ENCODE results near the gene UBALD2. TPM values are rescaled to one million over a fixed set of nuclear protein-coding genes. Genes with fewer than 3 reads are reported as not detected.
"Not testable (repeated sequence)": the region's sequence is repeated elsewhere in the genome, so short reads cannot be mapped to it uniquely, and the experiment has no call there.

UBALD2 gene
- total and polyA plus RNA-seq, 4 donors, result 23.2 to 30.2 (median 26.7) TPM

DNA sequence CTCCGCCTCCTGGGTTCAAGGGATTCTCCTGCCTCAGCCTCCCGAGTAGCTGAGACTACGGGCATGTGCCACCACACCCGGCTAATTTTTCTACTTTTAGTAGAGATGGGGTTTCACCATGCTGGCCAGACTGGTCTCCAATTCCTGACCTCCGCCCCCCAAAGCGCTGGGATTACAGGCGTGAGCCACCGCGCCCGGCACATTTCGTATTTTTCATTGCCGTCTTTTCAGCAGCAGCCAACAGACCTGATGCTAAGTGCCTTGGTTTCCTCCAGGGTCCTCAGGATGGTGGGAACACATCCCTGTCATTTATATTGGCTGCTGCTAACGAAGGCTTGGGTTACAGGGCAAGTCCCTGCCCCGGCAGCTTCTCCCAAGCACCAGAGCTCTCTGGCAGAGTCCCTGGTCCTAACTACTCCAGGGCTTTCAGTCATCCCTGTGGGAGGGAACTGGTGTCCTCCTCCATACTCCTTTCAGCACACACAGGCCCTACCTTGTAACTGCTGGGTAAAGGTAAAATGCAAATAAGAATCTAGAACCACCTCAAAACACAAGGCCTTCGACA is 23.4 kb upstream of the UBALD2 start:
- Histone ChIP-seq H3K9me3 (ENCODE audit: control insufficient read depth, low read length) (peaks cover 2% of the 10 kb centered on the region), H3K4me1 (ENCODE audit: control insufficient read depth in 1 of 2, insufficient read depth in 2 of 2, low read length in 2 of 2) (no peaks in the 10 kb centered on the region), H3K4me3 (ENCODE audit: low read length in 2 of 2) (no peak overlapping the region), H3K27ac (ENCODE audit: low read depth in 1 of 2, low read length in 2 of 2) (no peak overlapping the region), H3K36me3 (ENCODE audit: control insufficient read depth in 1 of 2, insufficient read depth in 2 of 2, low read length in 1 of 2) (no peaks in the 10 kb centered on the region), H3K27me3 (ENCODE audit: control insufficient read depth in 1 of 2, insufficient read depth in 2 of 2, low read length in 1 of 2) (peaks cover 0 to 2% of the 10 kb centered on the region in 2 donors)
- WGBS, 2 donors, result 94 to 96% methylated on average over 15 of the region's 15 CpGs
- DNase-seq (peak in 1 of 2 donors; percentile 48), ATAC-seq (ENCODE audit: low FRiP score) (no peak)
- intact Hi-C loops (cut with DNase I), result loop anchor here in 1 of 2 donors (5.0 kb wide), 1 partner anchor 36 kb away; no protein-coding TSS in a partner anchor

DNA sequence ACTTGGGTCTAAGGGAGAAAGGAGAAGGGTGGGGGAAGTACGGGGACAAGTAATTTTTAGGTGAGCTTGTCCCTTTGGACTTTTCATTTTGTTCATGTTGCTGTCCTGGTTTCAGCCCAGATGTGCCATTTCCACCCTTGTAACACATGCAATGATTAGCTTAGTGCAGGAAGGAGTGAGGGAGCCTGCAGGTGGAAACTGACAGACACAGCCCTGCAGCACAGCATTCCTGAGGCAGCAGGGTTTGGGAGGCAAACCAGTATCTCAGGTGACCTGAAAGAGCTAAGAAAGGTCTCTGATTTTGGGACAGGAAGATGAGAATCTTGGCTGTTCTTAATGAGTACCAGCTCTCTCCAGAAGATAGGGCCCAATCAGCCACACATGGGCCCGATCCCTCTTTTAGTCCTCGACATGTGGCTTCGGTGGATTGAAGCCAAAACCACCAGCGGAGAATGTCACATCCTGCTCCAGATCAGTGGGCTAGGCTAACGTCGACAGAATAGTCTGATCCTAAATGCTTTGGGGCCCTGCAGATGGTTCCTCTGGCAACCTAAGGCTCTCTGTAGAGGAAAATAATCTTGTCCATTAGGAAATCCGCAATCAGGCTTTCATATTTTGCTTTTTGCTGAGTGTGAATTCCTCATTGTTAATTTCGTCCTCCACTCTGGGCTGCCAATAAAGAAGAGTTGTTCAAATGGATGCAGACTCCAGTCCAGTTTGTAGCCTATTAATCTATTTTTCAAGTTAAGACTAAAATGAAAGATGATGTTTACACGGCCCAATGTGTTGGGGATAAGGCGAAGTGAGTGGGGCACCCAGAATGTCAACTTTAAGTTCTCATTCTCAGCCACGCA is 21.1 kb upstream of the UBALD2 start:
- peak in 1 of 2 donors; percentile 52 for DNase-seq
- 80 to 81% methylated on average over 12 of the region's 12 CpGs for WGBS, 2 donors

DNA sequence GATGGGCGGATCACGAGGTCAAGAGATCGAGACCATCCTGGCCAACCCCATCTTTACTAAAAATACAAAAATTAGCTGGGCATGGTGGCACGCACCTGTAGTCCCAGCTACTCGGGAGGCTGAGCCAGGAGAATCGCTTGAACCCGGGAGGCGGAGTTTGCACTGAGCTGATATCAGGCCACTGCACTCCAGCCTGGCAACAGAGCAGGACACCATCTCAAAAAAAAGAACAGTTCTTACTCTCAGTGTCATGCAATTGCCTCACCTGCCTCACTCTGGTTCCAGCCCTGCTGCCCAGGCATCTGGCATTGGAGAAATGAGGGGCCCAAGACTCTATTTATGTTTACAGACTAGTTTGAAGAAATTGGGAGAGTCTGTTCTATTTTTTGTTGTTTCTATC is 20.4 kb upstream of the UBALD2 start:
- not testable (repeated sequence) for ATAC-seq (ENCODE audit: low FRiP score); H3K36me3 ChIP-seq (ENCODE audit: control insufficient read depth in 1 of 2, insufficient read depth in 2 of 2, low read length in 1 of 2); H3K27ac ChIP-seq (ENCODE audit: low read depth in 1 of 2, low read length in 2 of 2); H3K4me3 ChIP-seq (ENCODE audit: low read length in 2 of 2); H3K27me3 ChIP-seq (ENCODE audit: control insufficient read depth in 1 of 2, insufficient read depth in 2 of 2, low read length in 1 of 2); H3K4me1 ChIP-seq (ENCODE audit: control insufficient read depth in 1 of 2, insufficient read depth in 2 of 2, low read length in 2 of 2); H3K9me3 ChIP-seq (ENCODE audit: control insufficient read depth, low read length)
- DNase-seq, result peak in 1 of 2 donors; percentile 43
- WGBS, 2 donors, result 93 to 96% methylated on average over 8 of the region's 8 CpGs
- intact Hi-C loops (cut with DNase I), result loop anchor here in 1 of 2 donors (5.0 kb wide), 1 partner anchor 33 kb away; no protein-coding TSS in a partner anchor

More for the DNA sequence above, 21.1 kb upstream of the UBALD2 start:
- peaks cover 2% of the 10 kb centered on the region for H3K9me3 ChIP-seq (ENCODE audit: control insufficient read depth, low read length)
- H3K4me1 ChIP-seq (ENCODE audit: control insufficient read depth in 1 of 2, insufficient read depth in 2 of 2, low read length in 2 of 2), result no peaks in the 10 kb centered on the region
- H3K27ac ChIP-seq (ENCODE audit: low read depth in 1 of 2, low read length in 2 of 2), result no peak overlapping the region
- no peaks in the 10 kb centered on the region for H3K36me3 ChIP-seq (ENCODE audit: control insufficient read depth in 1 of 2, insufficient read depth in 2 of 2, low read length in 1 of 2)
- no peak for ATAC-seq (ENCODE audit: low FRiP score)
- peaks cover 0 to 2% of the 10 kb centered on the region in 2 donors for H3K27me3 ChIP-seq (ENCODE audit: control insufficient read depth in 1 of 2, insufficient read depth in 2 of 2, low read length in 1 of 2)
- intact Hi-C loops (cut with DNase I), result loop anchor here in 1 of 2 donors (5.0 kb wide), 1 partner anchor 33 kb away; no protein-coding TSS in a partner anchor
- no peak overlapping the region for H3K4me3 ChIP-seq (ENCODE audit: low read length in 2 of 2)

DNA sequence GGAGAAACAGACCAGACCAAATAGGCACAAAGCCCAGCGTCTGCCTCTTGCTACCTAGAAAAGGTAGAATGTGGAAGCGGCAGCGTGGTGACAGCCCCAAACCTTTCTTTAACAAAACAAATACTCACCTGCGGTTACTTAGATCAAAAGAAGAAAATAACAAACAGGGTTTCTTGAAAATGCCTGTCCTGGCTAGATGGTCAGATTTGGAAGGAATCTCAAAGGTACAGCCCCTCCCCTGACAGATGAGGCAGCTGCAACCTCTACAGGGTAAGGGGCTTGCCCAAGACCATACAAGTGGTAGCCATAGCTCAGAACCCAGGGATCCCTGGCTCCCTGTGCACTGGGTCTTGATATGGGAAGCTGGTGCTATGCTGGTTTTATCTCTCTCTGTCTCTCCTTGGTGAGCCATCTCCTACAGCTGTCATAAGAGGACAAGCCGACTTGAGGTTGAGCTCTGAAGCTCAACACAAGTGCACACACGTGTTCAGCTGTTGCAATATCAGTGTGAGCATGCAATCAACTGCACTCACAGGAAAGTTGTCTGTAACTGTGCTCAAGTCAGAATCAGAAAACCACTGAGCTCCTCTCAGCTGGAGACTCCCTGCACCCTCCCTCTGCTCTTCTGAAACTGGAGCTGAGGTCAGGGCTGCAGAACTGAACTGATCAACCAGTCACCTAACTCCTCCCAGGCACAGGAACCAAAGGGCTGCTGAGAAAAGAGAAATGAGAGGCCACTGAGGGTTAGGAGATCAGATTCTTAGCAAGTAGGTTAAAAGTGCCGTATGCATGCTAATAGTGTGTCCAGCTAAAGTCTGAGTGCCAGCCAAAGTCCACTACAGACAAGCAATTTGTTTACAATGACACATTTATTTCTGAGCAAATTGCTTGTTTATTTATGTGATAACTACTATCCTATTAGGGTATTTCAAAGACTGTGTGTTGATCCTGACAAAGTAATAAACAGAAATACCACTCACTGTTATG is 18.8 kb upstream of the UBALD2 start:
- intact Hi-C loops (cut with DNase I), result no loop called here

GRCh38 chr17:76247304-76247703 is 17.8 kb upstream of the UBALD2 start:
- Histone ChIP-seq H3K4me3 (ENCODE audit: low read length in 2 of 2) (no peak overlapping the region), H3K36me3 (ENCODE audit: control insufficient read depth in 1 of 2, insufficient read depth in 2 of 2, low read length in 1 of 2) (no peaks in the 10 kb centered on the region), H3K4me1 (ENCODE audit: control insufficient read depth in 1 of 2, insufficient read depth in 2 of 2, low read length in 2 of 2) (no peaks in the 10 kb centered on the region), H3K27ac (ENCODE audit: low read depth in 1 of 2, low read length in 2 of 2) (no peak overlapping the region), H3K27me3 (ENCODE audit: control insufficient read depth in 1 of 2, insufficient read depth in 2 of 2, low read length in 1 of 2) (peaks cover 0 to 2% of the 10 kb centered on the region in 2 donors), H3K9me3 (ENCODE audit: control insufficient read depth, low read length) (peaks cover 2% of the 10 kb centered on the region)
- 90 to 93% methylated on average over 8 of the region's 8 CpGs for WGBS, 2 donors
- DNase-seq (no peak), ATAC-seq (ENCODE audit: low FRiP score) (no peak)
- intact Hi-C loops (cut with DNase I), result no loop called here

More for the DNA sequence above, 18.8 kb upstream of the UBALD2 start:
- no peaks in the 10 kb centered on the region for H3K36me3 ChIP-seq (ENCODE audit: control insufficient read depth in 1 of 2, insufficient read depth in 2 of 2, low read length in 1 of 2)
- H3K4me3 ChIP-seq (ENCODE audit: low read length in 2 of 2), result no peak overlapping the region
- H3K9me3 ChIP-seq (ENCODE audit: control insufficient read depth, low read length), result peaks cover 2% of the 10 kb centered on the region
- peaks cover 0 to 2% of the 10 kb centered on the region in 2 donors for H3K27me3 ChIP-seq (ENCODE audit: control insufficient read depth in 1 of 2, insufficient read depth in 2 of 2, low read length in 1 of 2)
- 71 to 74% methylated on average over 7 of the region's 7 CpGs for WGBS, 2 donors
- H3K27ac ChIP-seq (ENCODE audit: low read depth in 1 of 2, low read length in 2 of 2), result no peak overlapping the region
- DNase-seq (peak in 1 of 2 donors; percentile 22), ATAC-seq (ENCODE audit: low FRiP score) (no peak)
- H3K4me1 ChIP-seq (ENCODE audit: control insufficient read depth in 1 of 2, insufficient read depth in 2 of 2, low read length in 2 of 2), result no peaks in the 10 kb centered on the region

DNA sequence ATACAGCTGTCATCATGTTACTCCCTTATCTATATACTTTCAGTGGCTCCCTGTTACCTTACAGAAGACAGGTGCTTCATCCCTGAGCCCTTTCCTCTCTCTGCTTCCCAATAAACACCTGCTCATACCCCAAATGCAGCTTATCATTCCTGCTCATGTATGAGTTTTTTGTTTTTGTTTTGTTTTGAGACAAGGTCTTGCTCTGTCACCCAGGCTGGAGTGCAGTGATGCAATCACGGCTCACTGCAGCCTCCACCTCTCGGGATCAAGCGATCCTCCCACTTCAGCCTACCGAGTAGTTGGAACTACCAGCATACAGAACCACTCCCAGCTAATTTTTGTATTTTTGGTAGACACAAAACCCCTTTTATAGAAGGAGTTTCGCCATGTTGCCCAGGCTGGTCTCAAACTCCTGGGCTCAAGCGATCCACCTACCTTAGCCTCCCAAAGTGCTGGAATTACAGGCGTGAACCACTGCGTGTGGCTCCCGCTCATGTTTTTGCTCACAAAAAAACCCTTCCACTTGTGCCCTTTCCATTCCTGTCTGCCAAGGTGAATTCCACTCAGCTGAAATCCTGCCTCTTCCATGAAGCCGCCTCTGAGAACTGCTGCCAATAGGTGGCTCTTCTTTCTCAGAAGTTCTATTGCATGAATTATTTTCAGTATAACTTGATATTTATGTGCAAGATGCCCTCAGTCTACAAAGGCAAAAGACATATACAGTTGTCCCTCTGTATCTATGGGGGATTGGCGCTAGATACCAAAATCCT is 16.9 kb upstream of the UBALD2 start:
- DNase-seq (peak in 1 of 2 donors; percentile 23), ATAC-seq (ENCODE audit: low FRiP score) (no peak)
- H3K36me3 ChIP-seq (ENCODE audit: control insufficient read depth in 1 of 2, insufficient read depth in 2 of 2, low read length in 1 of 2), result no peaks in the 10 kb centered on the region
- WGBS, 2 donors, result 76 to 77% methylated on average over 11 of the region's 11 CpGs
- no peak overlapping the region for H3K27ac ChIP-seq (ENCODE audit: low read depth in 1 of 2, low read length in 2 of 2)
- no peaks in the 10 kb centered on the region for H3K4me1 ChIP-seq (ENCODE audit: control insufficient read depth in 1 of 2, insufficient read depth in 2 of 2, low read length in 2 of 2)
- peaks cover 2% of the 10 kb centered on the region for H3K9me3 ChIP-seq (ENCODE audit: control insufficient read depth, low read length)
- intact Hi-C loops (cut with DNase I), result no loop called here
- peaks cover 0 to 2% of the 10 kb centered on the region in 2 donors for H3K27me3 ChIP-seq (ENCODE audit: control insufficient read depth in 1 of 2, insufficient read depth in 2 of 2, low read length in 1 of 2)
- no peak overlapping the region for H3K4me3 ChIP-seq (ENCODE audit: low read length in 2 of 2)

DNA sequence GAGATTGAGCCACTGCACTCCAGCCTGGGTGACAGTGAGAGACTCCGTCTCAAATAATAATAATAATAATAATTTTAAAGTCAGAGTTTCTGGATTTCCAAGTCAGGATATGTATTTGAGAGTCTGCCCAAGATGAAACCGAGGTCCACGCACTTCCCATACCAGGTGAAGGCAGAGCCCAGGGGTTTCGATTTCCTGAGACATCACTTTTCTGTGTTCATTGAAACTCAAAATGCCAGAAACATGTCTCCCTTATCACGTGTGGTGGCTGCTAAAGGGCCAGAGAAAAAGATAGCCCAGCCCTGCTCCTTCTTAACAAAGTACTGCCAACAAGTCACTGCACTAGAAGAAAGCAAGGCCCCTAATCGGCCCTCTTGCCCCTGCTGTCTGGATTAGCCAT is 15.0 kb upstream of the UBALD2 start:
- Histone ChIP-seq H3K4me3 (ENCODE audit: low read length in 2 of 2) (no peak overlapping the region), H3K27me3 (ENCODE audit: control insufficient read depth in 1 of 2, insufficient read depth in 2 of 2, low read length in 1 of 2) (peaks cover 0 to 2% of the 10 kb centered on the region in 2 donors), H3K27ac (ENCODE audit: low read depth in 1 of 2, low read length in 2 of 2) (no peak overlapping the region), H3K36me3 (ENCODE audit: control insufficient read depth in 1 of 2, insufficient read depth in 2 of 2, low read length in 1 of 2) (no peaks in the 10 kb centered on the region), H3K4me1 (ENCODE audit: control insufficient read depth in 1 of 2, insufficient read depth in 2 of 2, low read length in 2 of 2) (no peaks in the 10 kb centered on the region), H3K9me3 (ENCODE audit: control insufficient read depth, low read length) (peaks cover 2% of the 10 kb centered on the region)
- ATAC-seq (ENCODE audit: low FRiP score), result no peak
- peak in 1 of 2 donors; percentile 2 for DNase-seq
- intact Hi-C loops (cut with DNase I), result no loop called here
- 81 to 84% methylated on average over 6 of the region's 6 CpGs for WGBS, 2 donors

All from aorta (tissue), 5 donors.